HG03066 (cell line): ENCODE results near the gene KIAA2012.
A peak's percentile ranks its signal among the peaks of the same experiment; 100 is the strongest.
"Not testable (repeated sequence)": the region's sequence is repeated elsewhere in the genome, so short reads cannot be mapped to it uniquely, and the experiment has no call there.

Source experiments
- ATAC-seq: cut with Tn5 transposase; IDR thresholded peaks from one replicate; pipeline ENCODE4 v1.9.1; 2021; ENCODE audit warnings: low read depth; ENCODE audit not compliant: unreplicated experiment

KIAA2012 gene

GRCh38 chr2:202184557-202184956 lies 111.5 kb downstream of the KIAA2012 start:
- no peak for ATAC-seq

GRCh38 chr2:202185156-202185555 lies 112.1 kb downstream of the KIAA2012 start:
- ATAC-seq: no peak

- ATAC-seq: no peak
Measured at GRCh38 chr2:202186641-202187202, 113.7 kb downstream of the KIAA2012 start.

- no peak for ATAC-seq
Measured at GRCh38 chr2:202187570-202187969, 114.5 kb downstream of the KIAA2012 start.

GRCh38 chr2:202193305-202193704 lies 120.2 kb downstream of the KIAA2012 start:
- ATAC-seq: no peak

GRCh38 chr2:202193881-202194353 lies 120.9 kb downstream of the KIAA2012 start:
- no peak for ATAC-seq

- no peak for ATAC-seq
Measured at GRCh38 chr2:202194418-202194817, 121.4 kb downstream of the KIAA2012 start.

GRCh38 chr2:202196727-202197126 lies 123.7 kb downstream of the KIAA2012 start:
- no peak for ATAC-seq

GRCh38 chr2:202201220-202202160 lies 128.4 kb downstream of the KIAA2012 start:
- ATAC-seq: no peak

- no peak for ATAC-seq
Measured at GRCh38 chr2:202203348-202203747, 130.3 kb downstream of the KIAA2012 start.

- ATAC-seq: no peak
Measured at GRCh38 chr2:202204855-202205254, 131.8 kb downstream of the KIAA2012 start.

- ATAC-seq: no peak
Measured at GRCh38 chr2:202208526-202208925, 135.5 kb downstream of the KIAA2012 start.

- ATAC-seq: no peak
Measured at GRCh38 chr2:202215179-202215578, 142.1 kb downstream of the KIAA2012 start.

GRCh38 chr2:202221873-202222272 lies 148.8 kb downstream of the KIAA2012 start:
- ATAC-seq: no peak

GRCh38 chr2:202237787-202238233 lies 164.8 kb downstream of the KIAA2012 start:
- peak; percentile 46 for ATAC-seq

- ATAC-seq: peak; percentile 94
Measured at GRCh38 chr2:202238234-202239197, 165.5 kb downstream of the KIAA2012 start, which contains the start of gene SUMO1. SUMO1 (minus strand) TSS chr2:202238597; CDS start chr2:202238451, 146 bp downstream.

- not testable (repeated sequence) for ATAC-seq
Measured at GRCh38 chr2:202247710-202248109, 174.7 kb downstream of the KIAA2012 start.

GRCh38 chr2:202249521-202250253 lies 176.6 kb downstream of the KIAA2012 start:
- no peak for ATAC-seq

GRCh38 chr2:202251494-202251893 lies 178.4 kb downstream of the KIAA2012 start:
- no peak for ATAC-seq
